Sigmoid colon (tissue), 4 donors: ENCODE measurements around the gene MLC1.

ENCODE experiments used
- CTCF ChIP-seq, 4 experiments: fragments of 450-650 bp in 3 of 4; fragments of 200-600 bp in 1 of 4; IDR thresholded peaks; one replicate each; pipeline ENCODE4 v1.5.1; 2016 to 2019; ENCODE audit warnings: antibody characterized with exemption in 4 of 4, mild to moderate bottlenecking in 3 of 4, moderate library complexity in 2 of 4
- EP300 ChIP-seq, 4 donors: sonication (generic); formaldehyde crosslinking; IDR thresholded peaks; one replicate each; pipeline ENCODE4 v1.6.1; 2017; ENCODE audit warnings: antibody characterized with exemption in 4 of 4
- POLR2A ChIP-seq, 2 donors: fragments of 450-650 bp; IDR thresholded peaks; one replicate each; pipeline ENCODE4 v1.6.1; 2016; ENCODE audit warnings: antibody characterized with exemption in 2 of 2, mild to moderate bottlenecking in 2 of 2, moderate library complexity in 2 of 2
- POLR2AphosphoS5 ChIP-seq, 4 donors: sonication (generic); formaldehyde crosslinking; IDR thresholded peaks; one replicate each; pipeline ENCODE4 v1.6.1; 2017; ENCODE audit warnings: antibody characterized with exemption in 4 of 4

- no peak for TF ChIP-seq CTCF (IDR thresholded peaks at IDR 0.05)
- TF ChIP-seq EP300 (IDR thresholded peaks at IDR 0.05), result no peak
- TF ChIP-seq POLR2AphosphoS5 (IDR thresholded peaks at IDR 0.05), result no peak
- TF ChIP-seq POLR2A (IDR thresholded peaks at IDR 0.05), result no peak
Observed at GRCh38 chr22:50014053-50014501, 71.1 kb downstream of the MLC1 start.
